Stimulated activated CD8-positive, alpha-beta memory T cell treated with anti-CD3 and anti-CD28 coated beads, Interleukin-12 subunit alpha, Interleukin-12 subunit beta, amount 100 ng/mL, for 4 hours (primary cell): Measurements from ENCODE around the gene ACKR3.

ENCODE experiments used
- DNase-seq: peaks from one replicate; pipeline ENCODE4 v3.0.0-alpha.2; 2020; ENCODE audit warnings: low read depth

The ACKR3 gene

GRCh38 chr2:236631856-236632291 is 62.2 kb downstream of the ACKR3 start:
- DNase-seq = no peak
